C4-2B (cell line): Measurements from ENCODE around the gene NEMP1.

Source experiments
- H3K27ac ChIP-seq: fragments of 450-650 bp; 2 replicates; pipeline ENCODE4 v1.5.1; 2017
- CTCF ChIP-seq: fragments of 450-650 bp; conservative IDR thresholded peaks from 2 replicates; pipeline ENCODE4 v1.5.1; 2017; ENCODE audit warnings: mild to moderate bottlenecking
- ZFX ChIP-seq: fragments of 450-650 bp; IDR thresholded peaks from 2 replicates; pipeline ENCODE4 v1.6.1; 2017

The NEMP1 gene

GRCh38 chr12:57044889-57045288 is 33.7 kb downstream of the NEMP1 start:
- no peak overlapping the region for H3K27ac ChIP-seq
- TF ChIP-seq CTCF (no peak), ZFX (no peak)

GRCh38 chr12:57044468-57044867 is 34.1 kb downstream of the NEMP1 start:
- TF ChIP-seq CTCF: no peak
- no peak for TF ChIP-seq ZFX
- no peak overlapping the region for H3K27ac ChIP-seq

GRCh38 chr12:57042695-57043094 is 35.9 kb downstream of the NEMP1 start:
- TF ChIP-seq ZFX (no peak), CTCF (no peak)
- no peak overlapping the region for H3K27ac ChIP-seq

- no peak overlapping the region for H3K27ac ChIP-seq
- TF ChIP-seq CTCF (no peak), ZFX (no peak)
Measured at GRCh38 chr12:57040750-57041149, 37.8 kb downstream of the NEMP1 start.

GRCh38 chr12:57040211-57040610 is 38.4 kb downstream of the NEMP1 start:
- TF ChIP-seq CTCF (no peak), ZFX (no peak)
- H3K27ac ChIP-seq: no peak overlapping the region

GRCh38 chr12:57039016-57039798 is 39.4 kb downstream of the NEMP1 start:
- no peak for TF ChIP-seq CTCF
- no peak for TF ChIP-seq ZFX
- no peak overlapping the region for H3K27ac ChIP-seq

- no peak overlapping the region for H3K27ac ChIP-seq
- TF ChIP-seq CTCF: no peak
- no peak for TF ChIP-seq ZFX
Measured at GRCh38 chr12:57037264-57037663, 41.3 kb downstream of the NEMP1 start.
